ENCODE data around the gene BAHD1. TPM values are rescaled to one million over a fixed set of nuclear protein-coding genes. Genes with fewer than 3 reads are reported as not detected.

Gene BAHD1
- polyA plus RNA-seq, 3 donors, result 0.67 to 8.9 (median 0.79) TPM

- Histone ChIP-seq H4K20me1 (ENCODE audit: insufficient read depth, low read length) (no peaks in the 10 kb centered on the region), H3K4me1 (ENCODE audit: control insufficient read depth in 1 of 2, insufficient read depth in 2 of 2, low read length in 2 of 2) (peaks cover 13 to 14% of the 10 kb centered on the region in 2 donors), H3K27ac (ENCODE audit: low read depth in 1 of 2, low read length in 2 of 2) (no peak overlapping the region), H3K4me3 (replicated peaks in 1 of 3; ENCODE audit: low read depth in 2 of 3, low read length in 3 of 3) (no peak overlapping the region), H2AFZ (ENCODE audit: insufficient read depth, low read depth, low read length, poor library complexity, severe bottlenecking) (no peak overlapping the region), H3K79me2 (ENCODE audit: insufficient read depth, low read length) (no peaks in the 10 kb centered on the region), H3K9ac (ENCODE audit: insufficient read depth, low read length, poor library complexity, severe bottlenecking) (no peak overlapping the region), H3K4me2 (replicated peaks; ENCODE audit: extremely low read depth, low read length, poor library complexity, severe bottlenecking) (no peak overlapping the region), H3K27me3 (ENCODE audit: control insufficient read depth in 2 of 2, insufficient read depth in 2 of 2, low read length in 2 of 2) (peaks cover 18 to 45% of the 10 kb centered on the region in 2 donors), H3K36me3 (replicated peaks in 1 of 2; ENCODE audit: control insufficient read depth in 1 of 2, insufficient read depth in 2 of 2, low read length in 2 of 2) (no peaks in the 10 kb centered on the region), H3K9me3 (replicated peaks in 1 of 2; ENCODE audit: control insufficient read depth in 1 of 2, insufficient read depth in 1 of 2, low read length in 2 of 2) (no peaks in the 10 kb centered on the region)
- Mint-ChIP-seq H3K27me3 (ENCODE audit: low read depth in 3 of 3) (peaks cover 54 to 55% (median 55%) of the 10 kb centered on the region in 3 donors), H3K9me3 (peaks cover 0 to 15% (median 2%) of the 10 kb centered on the region in 7 donors), H3K4me1 (peaks cover 17% of the 10 kb centered on the region), H3K27ac (no peak overlapping the region), H3K36me3 (peaks cover 6 to 10% of the 10 kb centered on the region in 2 donors), H3K4me3 (peak overlapping the region in 1 of 2 donors; percentile 48)
- 100% methylated on average over 3 of the region's 5 CpGs for WGBS (ENCODE audit: insufficient coverage)
- no peak for DNase-seq
- intact Hi-C loops (cut with micrococcal nuclease), result no loop called here
- TF ChIP-seq CTCF (IDR thresholded peaks at IDR 0.05), result no peak
Measured at GRCh38 chr15:40513609-40514008, 72.9 kb downstream of the BAHD1 start.

- Mint-ChIP-seq H3K4me1 (peaks cover 12% of the 10 kb centered on the region), H3K36me3 (peaks cover 6 to 8% of the 10 kb centered on the region in 2 donors), H3K4me3 (no peak overlapping the region), H3K27me3 (ENCODE audit: low read depth in 3 of 3) (peaks cover 28 to 33% (median 29%) of the 10 kb centered on the region in 3 donors), H3K9me3 (peaks cover 0 to 14% (median under 1%) of the 10 kb centered on the region in 7 donors), H3K27ac (peak overlapping the region in 1 of 7 donors; percentile 7)
- Histone ChIP-seq H3K4me1 (ENCODE audit: control insufficient read depth in 1 of 2, insufficient read depth in 2 of 2, low read length in 2 of 2) (peaks cover 8 to 13% of the 10 kb centered on the region in 2 donors), H3K9ac (ENCODE audit: insufficient read depth, low read length, poor library complexity, severe bottlenecking) (no peak overlapping the region), H4K20me1 (ENCODE audit: insufficient read depth, low read length) (no peaks in the 10 kb centered on the region), H3K9me3 (replicated peaks in 1 of 2; ENCODE audit: control insufficient read depth in 1 of 2, insufficient read depth in 1 of 2, low read length in 2 of 2) (no peaks in the 10 kb centered on the region), H3K27me3 (ENCODE audit: control insufficient read depth in 2 of 2, insufficient read depth in 2 of 2, low read length in 2 of 2) (peaks cover 6 to 22% of the 10 kb centered on the region in 2 donors), H2AFZ (ENCODE audit: insufficient read depth, low read depth, low read length, poor library complexity, severe bottlenecking) (no peak overlapping the region), H3K27ac (ENCODE audit: low read depth in 1 of 2, low read length in 2 of 2) (no peak overlapping the region), H3K79me2 (ENCODE audit: insufficient read depth, low read length) (no peaks in the 10 kb centered on the region), H3K4me2 (replicated peaks; ENCODE audit: extremely low read depth, low read length, poor library complexity, severe bottlenecking) (no peak overlapping the region), H3K36me3 (replicated peaks in 1 of 2; ENCODE audit: control insufficient read depth in 1 of 2, insufficient read depth in 2 of 2, low read length in 2 of 2) (no peaks in the 10 kb centered on the region), H3K4me3 (replicated peaks in 1 of 3; ENCODE audit: low read depth in 2 of 3, low read length in 3 of 3) (no peak overlapping the region)
- TF ChIP-seq CTCF (IDR thresholded peaks at IDR 0.05), result no peak
- DNase-seq, result no peak
- no CpG with 5 or more reads among the region's 2 CpGs for WGBS (ENCODE audit: insufficient coverage)
- intact Hi-C loops (cut with micrococcal nuclease), result no loop called here
Measured at GRCh38 chr15:40516322-40516721, 75.6 kb downstream of the BAHD1 start.

Other genes starting within 250 kb of the BAHD1 start
- under 1 TPM in 1 of 3 donors, not detected in 2; 0.03 TPM for gene PAK6, start 201.9 kb upstream of the BAHD1 start, polyA plus RNA-seq
- not detected for gene ANKRD63, start 157.9 kb upstream of the BAHD1 start, polyA plus RNA-seq
- gene PLCB2, start 133.0 kb upstream of the BAHD1 start, polyA plus RNA-seq, result 1,000 to 10,000 TPM in 1 of 3 donors, 10 to 100 TPM in 2; 56.5 to 1,191 (median 74.5) TPM
- gene INAFM2, start 117.3 kb upstream of the BAHD1 start, polyA plus RNA-seq, result 10 to 100 TPM in 1 of 3 donors, 1 to 10 TPM in 2; 5.1 to 19.6 (median 8.3) TPM
- gene CCDC9B, start 100.0 kb upstream of the BAHD1 start, polyA plus RNA-seq, result 1 to 10 TPM in 1 of 3 donors, under 1 TPM in 2; 0.13 to 2.2 (median 0.39) TPM
- gene PHGR1, start 89.9 kb upstream of the BAHD1 start, polyA plus RNA-seq, result not detected
- gene DISP2, start 82.7 kb upstream of the BAHD1 start, polyA plus RNA-seq, result under 1 TPM in 2 of 3 donors, not detected in 1; 0.01 TPM
- 1 to 10 TPM; 5.4 to 10.0 (median 7.9) TPM for gene KNSTRN, start 58.2 kb upstream of the BAHD1 start, polyA plus RNA-seq
- gene IVD, start 35.2 kb upstream of the BAHD1 start, polyA plus RNA-seq, result 10 to 100 TPM; 28.6 to 46.3 (median 31.3) TPM
- 1 to 10 TPM in 2 of 3 donors, under 1 TPM in 1; 0.85 to 5.2 (median 1.2) TPM for gene CHST14, start 30.0 kb downstream of the BAHD1 start, polyA plus RNA-seq
- gene CCDC32, start 124.1 kb downstream of the BAHD1 start, polyA plus RNA-seq, result 10 to 100 TPM in 2 of 3 donors, 1 to 10 TPM in 1; 7.5 to 37.3 (median 30.8) TPM
- gene RPUSD2, start 128.3 kb downstream of the BAHD1 start, polyA plus RNA-seq, result 1 to 10 TPM; 1.1 to 6.3 (median 4.3) TPM
- under 1 TPM; 0.13 to 0.38 (median 0.16) TPM for gene KNL1, start 153.3 kb downstream of the BAHD1 start, polyA plus RNA-seq

Data from CD14-positive monocyte (primary cell).